OCI-LY7 (cell line): ENCODE results near the gene RBM18. TPM values are rescaled to one million over a fixed set of nuclear protein-coding genes. Genes with fewer than 3 reads are reported as not detected.

ENCODE experiments used
- BruUV-seq: library from RNA; stranded (reverse); fragments of 400-500 nt; replicated peaks from 2 replicates; lab custom pipeline; 2021; lab: Mats Ljungman, UMichigan
- CTCF ChIA-PET: fragments of 300-600 bp; sonication (Branson Sonifier 250); formaldehyde crosslinking; loops from one replicate; lab custom pipeline; 2022; ENCODE audit warnings: antibody characterized with exemption; ENCODE audit not compliant: unreplicated experiment; lab: Charles Lee
- POLR2A ChIA-PET: fragments of 300-600 bp; sonication (Branson Sonifier 250); formaldehyde crosslinking; loops from one replicate; lab custom pipeline; 2022; ENCODE audit warnings: antibody characterized with exemption; lab: Charles Lee
- DNase-seq: peaks from one replicate; pipeline ENCODE4 v3.0.0-alpha.2; 2015; ENCODE audit warnings: low spot score
- H2AFZ ChIP-seq: fragments of 200-600 bp; sonication (generic), shearing (Covaris generic); 2 replicates; pipeline ENCODE4 v1.6.1; 2014; ENCODE audit warnings: mild to moderate bottlenecking, antibody characterized with exemption, low read length, moderate library complexity
- H3K27ac ChIP-seq: fragments of 200-600 bp; sonication (generic); 2 replicates; pipeline ENCODE4 v1.5.1; 2014; ENCODE audit warnings: mixed run types, low read depth, mild to moderate bottlenecking, moderate library complexity, low read length, inconsistent platforms; ENCODE audit not compliant: poor library complexity, severe bottlenecking
- H3K36me3 ChIP-seq: fragments of 200-600 bp; sonication (generic); 2 replicates; pipeline ENCODE4 v1.6.1; 2014; ENCODE audit warnings: mild to moderate bottlenecking, antibody characterized with exemption, low read length, moderate library complexity, mixed read lengths; ENCODE audit not compliant: insufficient read depth
- H3K4me1 ChIP-seq: fragments of 200-600 bp; sonication (generic); 2 replicates; pipeline ENCODE4 v1.5.1; 2014; ENCODE audit warnings: mild to moderate bottlenecking, low read length; ENCODE audit not compliant: insufficient read depth, poor library complexity, severe bottlenecking
- H3K4me2 ChIP-seq: fragments of 200-600 bp; sonication (generic); 2 replicates; pipeline ENCODE4 v1.6.1; 2014; ENCODE audit warnings: mild to moderate bottlenecking, low read length
- H3K4me3 ChIP-seq: fragments of 200-600 bp; sonication (generic); 2 replicates; pipeline ENCODE4 v1.5.1; 2014; ENCODE audit warnings: mild to moderate bottlenecking, low read depth, low read length; ENCODE audit not compliant: poor library complexity, severe bottlenecking
- H3K79me2 ChIP-seq: fragments of 200-600 bp; sonication (generic); 2 replicates; pipeline ENCODE4 v1.6.1; 2016; ENCODE audit warnings: low read depth, mild to moderate bottlenecking, low read length, moderate library complexity, mixed read lengths; ENCODE audit not compliant: insufficient read depth
- H3K9me2 ChIP-seq: fragments of 200-600 bp; sonication (generic); 2 replicates; pipeline ENCODE4 v1.6.1; 2016; ENCODE audit warnings: mild to moderate bottlenecking, low read length, mixed read lengths; ENCODE audit not compliant: insufficient read depth
- H3K9me3 ChIP-seq: fragments of 200-600 bp; sonication (generic); 2 replicates; pipeline ENCODE4 v1.6.1; 2014; ENCODE audit warnings: mild to moderate bottlenecking, mixed run types, low read length, mixed read lengths
- H4K20me1 ChIP-seq: fragments of 200-600 bp; sonication (generic); 2 replicates; pipeline ENCODE4 v1.6.1; 2014; ENCODE audit warnings: mild to moderate bottlenecking, antibody characterized with exemption, low read length, moderate library complexity, mixed read lengths; ENCODE audit not compliant: insufficient read depth
- CTCF ChIP-seq: fragments of 200-600 bp; sonication (generic); conservative IDR thresholded peaks from 2 replicates; pipeline ENCODE4 v1.5.1; 2014; ENCODE audit warnings: mild to moderate bottlenecking, antibody characterized with exemption, low read length, moderate library complexity, mixed read lengths
- EZH2phosphoT487 ChIP-seq: fragments of 200-600 bp; sonication (generic); IDR thresholded peaks from 2 replicates; pipeline ENCODE4 v1.6.1; 2018; ENCODE audit warnings: low read depth, borderline replicate concordance, mild to moderate bottlenecking, mixed run types, antibody characterized with exemption, low read length, moderate library complexity, mixed read lengths
- intact Hi-C: fragments of 100-400 bp; cut with micrococcal nuclease; formaldehyde crosslinking; loops from one replicate; pipeline ENCODE4 v1.10.0; 2022; ENCODE audit not compliant: unreplicated experiment
- total RNA-seq, 2 experiments: library from RNA; depleted of rRNA in 1 of 2; stranded (reverse); fragments of >200 nt in 1 of 2; shearing (Covaris generic) in 1 of 2; gene quantifications; 2 replicates each; pipeline ENCODE4 v1.2.3, GENCODE V29; 2014 to 2022

RBM18 gene
- total RNA-seq, 2 experiments from 2014 or later, result 8.3 to 22.2 TPM

GRCh38 chr9:122226758-122227574 is 37.7 kb downstream of the RBM18 start:
- TF ChIP-seq EZH2phosphoT487, result no peak
- TF ChIP-seq CTCF, result no peak
- Histone ChIP-seq H3K36me3 (no peaks in the 10 kb centered on the region), H3K4me3 (no peak overlapping the region), H3K9me3 (no peaks in the 10 kb centered on the region), H3K4me1 (no peaks in the 10 kb centered on the region), H3K79me2 (no peaks in the 10 kb centered on the region), H3K27ac (no peak overlapping the region), H4K20me1 (no peaks in the 10 kb centered on the region), H2AFZ (no peak overlapping the region), H3K9me2 (no peaks in the 10 kb centered on the region), H3K4me2 (no peak overlapping the region)
- ChIA-PET POLR2A (no interaction called here), CTCF (no interaction called here)
- intact Hi-C loops, result no loop called here
- no TSS peak for BruUV-seq
- DNase-seq, result no peak

DNA sequence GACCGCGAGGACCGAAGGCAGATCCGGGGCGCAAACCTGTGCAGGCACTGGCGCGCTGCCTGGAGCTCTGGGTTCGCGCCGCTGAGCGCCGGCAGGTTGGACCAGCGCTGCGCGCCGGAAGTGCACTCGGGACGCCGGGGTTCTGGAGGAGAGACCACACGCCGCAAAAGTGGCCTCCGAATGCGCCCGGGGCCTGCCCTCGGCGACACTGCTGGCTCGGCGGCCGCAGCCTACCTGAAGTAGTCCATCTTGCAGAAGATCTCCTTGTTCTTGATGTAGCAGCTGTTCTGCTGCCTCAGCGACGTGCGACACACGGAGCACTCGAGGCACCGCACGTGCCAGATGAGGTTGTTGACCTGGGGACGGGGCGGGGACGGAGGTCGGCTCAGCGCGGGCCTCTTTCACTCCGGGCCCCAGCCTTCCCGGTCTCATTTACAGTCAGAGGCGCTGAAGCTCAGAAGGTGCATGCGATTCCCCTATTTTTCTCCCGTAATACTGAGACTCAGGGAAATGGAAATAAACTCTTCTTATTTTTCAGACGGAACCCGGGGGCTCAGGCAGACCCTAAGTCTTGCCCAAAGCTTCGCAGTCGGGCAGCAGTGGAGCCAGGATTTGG is 38.4 kb downstream of the RBM18 start:
- Histone ChIP-seq H3K27ac (no peak overlapping the region), H3K36me3 (no peaks in the 10 kb centered on the region), H3K79me2 (no peaks in the 10 kb centered on the region), H2AFZ (no peak overlapping the region), H4K20me1 (no peaks in the 10 kb centered on the region), H3K9me2 (no peaks in the 10 kb centered on the region), H3K4me1 (no peaks in the 10 kb centered on the region), H3K4me3 (no peak overlapping the region), H3K4me2 (no peak overlapping the region), H3K9me3 (no peaks in the 10 kb centered on the region)
- no TSS peak for BruUV-seq
- ChIA-PET CTCF (no interaction called here), POLR2A (no interaction called here)
- no peak for DNase-seq
- intact Hi-C loops, result no loop called here
- no peak for TF ChIP-seq EZH2phosphoT487
- TF ChIP-seq CTCF, result no peak
